GM12874 (cell line): ENCODE data around the gene FFAR3.

Source experiments
- CTCF ChIP-seq: IDR thresholded peaks from 2 replicates; pipeline ENCODE4 v1.5.1; 2011; ENCODE audit warnings: low read depth, mild to moderate bottlenecking, control low read depth, low read length, moderate library complexity; ENCODE audit not compliant: insufficient read depth

The FFAR3 gene

GRCh38 chr19:35320065-35320713 is 38.1 kb upstream of the FFAR3 start:
- no peak for TF ChIP-seq CTCF

GRCh38 chr19:35321291-35321690 is 37.0 kb upstream of the FFAR3 start:
- no peak for TF ChIP-seq CTCF

- TF ChIP-seq CTCF = no peak
These were observed 36.2 kb upstream of the FFAR3 start for GRCh38 chr19:35322014-35322413.

- peak; percentile 33; the same call in 1 of the 2 replicates for TF ChIP-seq CTCF
These were observed 30.6 kb upstream of the FFAR3 start for GRCh38 chr19:35327642-35328041.

GRCh38 chr19:35328851-35329285 is 29.4 kb upstream of the FFAR3 start, which contains the start of gene CD22:
CD22 (plus strand) TSS chr19:35329187; CDS start chr19:35332041, 2,854 bp downstream.
- TF ChIP-seq CTCF = no peak

GRCh38 chr19:35329323-35329722 is 28.9 kb upstream of the FFAR3 start:
- TF ChIP-seq CTCF = no peak

- TF ChIP-seq CTCF = no peak
These were observed 27.8 kb upstream of the FFAR3 start for GRCh38 chr19:35330475-35330874.
